K562 (cell line): ENCODE data around the gene COQ4. TPM values are rescaled to one million over a fixed set of nuclear protein-coding genes. Genes with fewer than 3 reads are reported as not detected.

Source experiments
- ARHGAP35 ChIP-seq: fragments of 450-650 bp; IDR thresholded peaks from 2 replicates; pipeline ENCODE4 v1.6.1; 2018; ENCODE audit not compliant: partially characterized antibody
- ARID2 ChIP-seq: fragments of 450-650 bp; IDR thresholded peaks from 2 replicates; pipeline ENCODE4 v1.6.1; 2017; ENCODE audit warnings: antibody characterized with exemption, mild to moderate bottlenecking
- ARID3B ChIP-seq: fragments of 250-450 bp; sonication (Bioruptor Pico); IDR thresholded peaks from 2 replicates; pipeline ENCODE4 v1.4.0; 2020; ENCODE audit warnings: borderline replicate concordance
- ATF7 ChIP-seq: fragments of 450-650 bp; IDR thresholded peaks from 2 replicates; pipeline ENCODE4 v1.7.1; 2014; ENCODE audit warnings: mild to moderate bottlenecking, moderate library complexity
- EP400 ChIP-seq: fragments of 450-650 bp; IDR thresholded peaks from 2 replicates; pipeline ENCODE4 v1.6.1; 2017; ENCODE audit warnings: antibody characterized with exemption, mild to moderate bottlenecking, moderate library complexity
- FOXM1 ChIP-seq, 2 experiments: fragments of 450-650 bp in 1 of 2; sonication (generic) in 1 of 2; formaldehyde crosslinking in 1 of 2; IDR thresholded peaks; 2 replicates each; pipeline versions ENCODE4 v1.6.1 to v1.9.0; 2017 to 2022; ENCODE audit warnings: low read depth in 2 of 2, mild to moderate bottlenecking in 2 of 2, missing genetic modification reagents in 1 of 2, moderate library complexity in 1 of 2
- HCFC1 ChIP-seq: IDR thresholded peaks from 2 replicates; pipeline ENCODE4 v1.6.1; 2012; ENCODE audit warnings: low read depth, low read length, improper control_type of control experiment
- HDAC6 ChIP-seq: IDR thresholded peaks from 2 replicates; pipeline ENCODE4 v1.6.1; 2012; ENCODE audit warnings: low read depth, mild to moderate bottlenecking, control low read depth, inconsistent platforms, low read length, moderate library complexity
- HMG20B ChIP-seq: fragments of 250-450 bp; sonication (Bioruptor Pico); IDR thresholded peaks from 2 replicates; pipeline ENCODE4 v1.5.0; 2021; ENCODE audit warnings: mild to moderate bottlenecking
- KDM5B ChIP-seq: fragments of 200-600 bp; sonication (generic); IDR thresholded peaks from 2 replicates; pipeline ENCODE4 v1.6.1; 2012; ENCODE audit warnings: low read depth, mild to moderate bottlenecking, moderate library complexity, low read length, control low read depth, inconsistent platforms; ENCODE audit not compliant: insufficient replicate concordance
- MED1 ChIP-seq: sonication (generic); formaldehyde crosslinking; IDR thresholded peaks from 2 replicates; pipeline ENCODE4 v1.8.1; 2023; ENCODE audit warnings: missing genetic modification reagents, borderline replicate concordance
- NEUROD1 ChIP-seq: fragments of 150-350 bp; IDR thresholded peaks from 2 replicates; pipeline ENCODE4 v1.6.1; 2014; ENCODE audit warnings: borderline replicate concordance, low read length, low read depth; ENCODE audit not compliant: partially characterized antibody
- PHB2 ChIP-seq: fragments of 450-650 bp; IDR thresholded peaks from 2 replicates; pipeline ENCODE4 v1.6.1; 2017; ENCODE audit warnings: low read depth
- PKNOX1 ChIP-seq: fragments of 450-650 bp; IDR thresholded peaks from 2 replicates; pipeline ENCODE4 v1.6.1; 2016
- POLR2A ChIP-seq: fragments of 450-650 bp; conservative IDR thresholded peaks from 2 replicates; pipeline ENCODE4 v1.6.1; 2016
- POLR2G ChIP-seq: fragments of 200-400 bp; formaldehyde crosslinking; IDR thresholded peaks from 2 replicates; pipeline ENCODE4 v1.6.1; 2017; ENCODE audit warnings: low read depth, mild to moderate bottlenecking, antibody characterized with exemption, low read length, moderate library complexity
- SMARCA5 ChIP-seq: fragments of 450-650 bp; IDR thresholded peaks from 2 replicates; pipeline ENCODE4 v1.6.1; 2016
- SPI1 ChIP-seq: IDR thresholded peaks from 2 replicates; pipeline ENCODE4 v1.6.1; 2011; ENCODE audit warnings: low read depth, low read length, control low read depth, borderline replicate concordance
- THAP7 ChIP-seq: fragments of 250-450 bp; sonication (Bioruptor Pico); IDR thresholded peaks from 2 replicates; pipeline ENCODE4 v1.5.0; 2021
- TRIM24 ChIP-seq, 2 experiments: fragments of 450-650 bp; IDR thresholded peaks; 2 replicates each; pipeline ENCODE4 v1.6.1; 2016
- U2AF1 ChIP-seq: fragments of 200-400 bp; formaldehyde crosslinking; optimal IDR thresholded peaks from 2 replicates; pipeline ENCODE3; 2017; ENCODE audit warnings: mild to moderate bottlenecking, low read depth, low read length, moderate library complexity
- ZBTB8A ChIP-seq: fragments of 450-650 bp; IDR thresholded peaks from 2 replicates; pipeline ENCODE4 v1.6.1; 2018; ENCODE audit warnings: mild to moderate bottlenecking, moderate library complexity; ENCODE audit not compliant: partially characterized antibody
- ZKSCAN1 ChIP-seq: fragments of 150-350 bp; IDR thresholded peaks from 2 replicates; pipeline ENCODE4 v1.6.1; 2016; ENCODE audit warnings: low read depth, low read length
- ZNF217 ChIP-seq: sonication (generic); formaldehyde crosslinking; IDR thresholded peaks from 2 replicates; pipeline ENCODE4 v1.8.0; 2022; ENCODE audit warnings: mild to moderate bottlenecking, missing genetic modification reagents
- ZNF347 ChIP-seq: fragments of 450-650 bp; formaldehyde crosslinking; IDR thresholded peaks from 2 replicates; pipeline ENCODE4 v1.4.0; 2020; ENCODE audit warnings: low read depth, mild to moderate bottlenecking, moderate library complexity
- ZNF589 ChIP-seq: fragments of 200-800 bp; sonication (Bioruptor generic); IDR thresholded peaks from 2 replicates; pipeline ENCODE4 v1.6.1; 2016; ENCODE audit warnings: low read depth, missing genetic modification characterization, missing compliant biosample characterization
- ZNF740 ChIP-seq, 3 experiments: fragments of 200-800 bp in 1 of 3; sonication (Bioruptor generic) in 1 of 3; sonication (generic) in 1 of 3; formaldehyde crosslinking in 1 of 3; IDR thresholded peaks; 2 replicates each; pipeline versions ENCODE4 v1.6.1 to v1.8.0; 2016 to 2022; ENCODE audit warnings: mild to moderate bottlenecking in 2 of 3, missing compliant biosample characterization in 2 of 3, missing genetic modification characterization in 2 of 3, missing genetic modification reagents in 1 of 3
- polyA plus RNA-seq, 8 experiments: library from polyadenylated mRNA; depleted of rRNA in 4 of 8; stranded (reverse) in 5 of 8; unstranded in 3 of 8; fragments of >200 nt; fragmentation: Nextera tagmentation in 2 of 8; fragmentation: Illumina TruSeq in 1 of 8; extraction: Ambion mirVana in 2 of 8; extraction: Trizol in 1 of 8; gene quantifications; 2 replicates each; pipeline versions ENCODE4 v1.2.1 to v1.2.3, GENCODE V29; 2011 to 2014; ENCODE audit warnings: inconsistent platforms in 1 of 8, missing spikeins in 1 of 8
- total RNA-seq, 7 experiments: library from RNA; depleted of rRNA in 6 of 7; stranded (reverse); fragments of >200 nt in 6 of 7; fragmentation: Illumina TruSeq in 2 of 7; extraction: Trizol in 2 of 7; gene quantifications; 2 replicates each; pipeline versions ENCODE4 v1.2.1 to v1.2.3, GENCODE V29; 2011 to 2021; ENCODE audit warnings: low replicate concordance in 1 of 7

The COQ4 gene
- total and polyA plus RNA-seq, 9 of the 15 experiments (the other 6 are each of a cell fraction or from before 2014, with no cell fraction given) = 9.1 to 135 (median 67.2) TPM

GRCh38 chr9:128335914-128336313 is 13.3 kb downstream of the COQ4 start (continued):
- no peak for TF ChIP-seq PKNOX1
- TF ChIP-seq SPI1 = no peak
- no peak for TF ChIP-seq TRIM24 (IDR thresholded peaks at IDR 0.05)
- no peak for TF ChIP-seq PHB2
- TF ChIP-seq ZKSCAN1 = 0 out of 2 replicates have a peak, but pooled peaks have one; percentile 32
- no peak for TF ChIP-seq SMARCA5
- no peak for TF ChIP-seq FOXM1 (IDR thresholded peaks at IDR 0.05; ENCODE audit: low read depth)
- no peak for TF ChIP-seq FOXM1 (CRISPR knock-in tag; IDR thresholded peaks at IDR 0.05; ENCODE audit: low read depth)
- peak; percentile 59 for TF ChIP-seq KDM5B
- TF ChIP-seq THAP7 (CRISPR knock-in tag) = no peak
- TF ChIP-seq ZNF347 (CRISPR knock-in tag) = no peak
- no peak for TF ChIP-seq U2AF1
- TF ChIP-seq ATF7 = no peak
- no peak for TF ChIP-seq HCFC1
- TF ChIP-seq HDAC6 = 0 out of 2 replicates have a peak, but pooled peaks have one; percentile 2
- TF ChIP-seq ARHGAP35 = no peak
- peak; percentile 68 for TF ChIP-seq POLR2G
- peak; percentile 26; the same call in 1 of the 2 replicates for TF ChIP-seq POLR2A
- no peak for TF ChIP-seq ARID3B
- TF ChIP-seq HMG20B (CRISPR knock-in tag) = no peak
- TF ChIP-seq ZNF589 = no peak
- no peak for TF ChIP-seq ARID2
- TF ChIP-seq ZNF740 (CRISPR knock-in tag; IDR thresholded peaks at IDR 0.05) = no peak
- no peak for TF ChIP-seq ZNF740 (tag; IDR thresholded peaks at IDR 0.05)
- no peak for TF ChIP-seq MED1
- TF ChIP-seq EP400 = no peak
- TF ChIP-seq NEUROD1 = no peak
- peak; percentile 56; the same call in 1 of the 2 replicates for TF ChIP-seq ZNF217
- no peak for TF ChIP-seq ZBTB8A
